ENCODE data around the gene KCNQ1. TPM values are rescaled to one million over a fixed set of nuclear protein-coding genes. Genes with fewer than 3 reads are reported as not detected.

Gene KCNQ1
- polyA plus RNA-seq, 3 donors: 11.5 to 13.4 (median 12.7) TPM

GRCh38 chr11:2422461-2423156 is 22.2 kb upstream of the KCNQ1 start:
- DNase-seq: no peak

GRCh38 chr11:2423157-2424025 is 21.4 kb upstream of the KCNQ1 start:
- no peak for DNase-seq

GRCh38 chr11:2424811-2425495 is 19.9 kb upstream of the KCNQ1 start:
- no peak for DNase-seq

DNA sequence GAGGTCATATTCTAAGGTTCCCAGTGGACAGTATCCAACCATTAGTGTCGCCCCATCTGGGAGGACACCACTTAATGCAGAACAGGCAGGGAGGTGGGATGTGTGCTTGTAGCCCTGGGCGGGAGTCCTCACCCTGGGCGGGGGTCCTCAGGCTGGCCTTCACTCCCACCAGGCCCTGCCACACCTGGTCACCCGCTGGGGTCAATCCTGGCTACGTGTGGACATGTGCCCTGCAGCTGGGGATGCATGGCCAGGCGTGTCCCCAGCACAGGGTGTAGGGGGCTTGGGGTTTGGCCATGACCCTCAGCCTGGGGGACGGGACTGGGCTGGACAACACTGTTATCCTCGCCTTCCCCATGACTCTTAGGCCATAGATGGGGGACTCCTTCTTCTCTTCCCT is 19.3 kb upstream of the KCNQ1 start:
- DNase-seq: no peak

DNA sequence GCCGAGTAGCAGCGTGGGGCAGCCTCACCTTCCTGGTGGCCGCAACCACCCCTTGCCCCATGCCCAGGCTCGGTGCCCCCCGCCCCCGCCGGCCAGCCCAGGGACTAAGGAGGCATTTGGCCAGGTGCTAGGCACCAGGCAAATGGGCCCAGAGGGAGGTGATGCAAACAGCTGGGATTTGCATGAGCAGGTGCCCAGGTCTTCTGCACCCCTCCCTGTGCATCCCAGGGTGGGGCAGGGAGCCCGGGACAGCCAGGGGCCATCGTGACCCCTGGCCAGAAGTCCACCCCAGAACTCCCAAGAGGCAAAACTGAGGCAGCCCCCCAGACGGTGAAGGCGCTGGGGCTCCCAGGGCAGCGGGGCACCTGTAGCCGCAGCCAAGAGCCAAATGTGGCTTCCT is 18.6 kb upstream of the KCNQ1 start:
- DNase-seq: no peak

GRCh38 chr11:2426826-2427521 is 17.8 kb upstream of the KCNQ1 start:
- DNase-seq: no peak

DNA sequence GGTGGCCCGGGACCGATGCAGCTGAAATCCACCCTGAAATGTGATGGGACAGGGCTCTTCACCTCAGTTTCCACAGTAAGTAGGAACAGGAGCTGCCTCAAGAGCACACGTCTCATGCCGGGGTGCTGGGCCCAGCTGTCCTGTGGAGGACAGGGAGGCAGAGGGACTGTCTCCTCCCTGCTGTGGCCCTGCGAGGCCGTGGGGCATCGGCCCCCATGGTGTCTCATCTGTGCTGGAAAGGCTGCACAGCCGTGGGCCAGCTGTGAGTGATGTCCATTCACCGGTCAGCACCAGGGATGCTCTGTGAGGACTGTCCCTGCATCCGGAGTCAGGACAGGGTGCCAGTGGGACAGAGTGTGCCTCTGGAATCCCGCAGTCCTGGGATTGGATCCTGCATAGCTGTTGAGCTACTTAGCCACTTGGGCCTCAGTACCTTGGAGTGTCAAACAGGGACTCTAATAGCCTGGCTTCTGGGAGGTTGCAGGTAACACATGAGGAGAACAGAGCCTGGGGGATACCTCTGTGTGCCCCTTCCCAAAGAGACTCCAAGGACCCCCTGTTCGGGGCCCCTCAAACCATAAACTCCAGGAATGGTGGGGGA is 17.0 kb upstream of the KCNQ1 start:
- no peak for DNase-seq

DNA sequence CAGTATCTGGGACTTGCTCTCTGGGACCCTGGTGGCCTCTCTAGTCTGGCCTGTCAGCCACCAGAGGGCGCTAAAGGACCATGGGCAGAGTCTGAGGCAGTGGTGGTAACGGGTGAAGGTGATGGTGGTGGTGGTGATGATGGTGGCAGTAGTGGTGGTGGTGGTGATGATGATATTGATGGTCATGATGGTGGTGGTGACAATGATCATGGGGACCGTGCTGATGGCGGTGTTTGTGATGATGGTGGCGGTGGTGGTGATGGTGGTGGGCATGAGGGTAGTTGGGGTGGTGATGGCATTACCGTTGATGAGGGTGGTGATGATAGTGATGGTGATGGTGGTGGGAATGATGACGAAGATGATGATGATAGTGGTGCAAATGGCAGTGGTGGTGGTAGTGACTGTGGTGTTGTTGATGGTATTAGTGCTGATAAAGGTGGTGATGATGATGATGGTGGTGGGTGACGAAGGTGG is 16.4 kb upstream of the KCNQ1 start:
- no peak for DNase-seq

DNA sequence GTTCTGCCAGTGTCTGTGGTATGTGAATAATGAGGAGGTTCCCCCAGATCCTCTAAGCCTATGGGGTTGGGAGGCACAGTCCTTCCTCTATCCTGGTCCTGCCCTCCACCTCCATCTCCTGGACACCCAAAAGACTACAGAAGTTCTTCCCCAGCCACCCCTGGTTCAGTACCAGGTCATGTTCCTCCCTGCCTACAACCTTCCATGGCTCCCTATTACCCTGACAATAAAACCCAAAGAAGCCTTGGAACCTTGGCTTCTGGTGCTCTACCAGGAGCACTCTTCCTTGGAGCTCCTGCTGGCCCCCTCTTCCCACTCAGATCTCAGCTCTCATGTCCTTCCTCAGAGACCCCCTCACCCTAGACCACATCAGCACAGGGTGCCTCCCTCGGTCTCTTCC is 13.4 kb upstream of the KCNQ1 start:
- DNase-seq: no peak

DNA sequence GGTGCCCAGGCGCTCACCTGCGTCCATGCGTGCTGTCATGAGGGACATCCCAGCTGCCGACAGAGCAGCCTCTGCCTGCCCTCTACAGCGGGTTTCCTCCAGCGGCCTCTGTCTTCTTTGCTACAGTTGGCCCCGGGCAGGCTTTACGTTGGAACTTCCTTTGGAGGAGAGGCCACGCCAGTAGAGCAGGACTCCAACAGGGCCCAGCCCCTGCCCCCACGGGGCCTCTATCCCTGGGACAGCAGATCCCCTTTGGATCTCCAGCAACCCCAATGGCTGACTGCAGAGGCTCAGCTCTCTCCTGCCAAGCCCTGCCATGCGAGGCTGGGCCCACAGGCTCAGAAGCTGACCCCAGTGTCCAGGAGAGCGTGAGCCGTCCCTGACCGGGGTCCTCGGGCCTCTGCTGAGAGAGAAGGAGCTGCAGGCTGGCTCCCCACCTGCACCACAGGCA is 12.6 kb upstream of the KCNQ1 start:
- DNase-seq: no peak

GRCh38 chr11:2432628-2433071 is 12.2 kb upstream of the KCNQ1 start:
- no peak for DNase-seq

GRCh38 chr11:2433106-2433925 is 11.5 kb upstream of the KCNQ1 start:
- DNase-seq: no peak

- no peak for DNase-seq
Measured at GRCh38 chr11:2434008-2434407, 10.8 kb upstream of the KCNQ1 start.

DNA sequence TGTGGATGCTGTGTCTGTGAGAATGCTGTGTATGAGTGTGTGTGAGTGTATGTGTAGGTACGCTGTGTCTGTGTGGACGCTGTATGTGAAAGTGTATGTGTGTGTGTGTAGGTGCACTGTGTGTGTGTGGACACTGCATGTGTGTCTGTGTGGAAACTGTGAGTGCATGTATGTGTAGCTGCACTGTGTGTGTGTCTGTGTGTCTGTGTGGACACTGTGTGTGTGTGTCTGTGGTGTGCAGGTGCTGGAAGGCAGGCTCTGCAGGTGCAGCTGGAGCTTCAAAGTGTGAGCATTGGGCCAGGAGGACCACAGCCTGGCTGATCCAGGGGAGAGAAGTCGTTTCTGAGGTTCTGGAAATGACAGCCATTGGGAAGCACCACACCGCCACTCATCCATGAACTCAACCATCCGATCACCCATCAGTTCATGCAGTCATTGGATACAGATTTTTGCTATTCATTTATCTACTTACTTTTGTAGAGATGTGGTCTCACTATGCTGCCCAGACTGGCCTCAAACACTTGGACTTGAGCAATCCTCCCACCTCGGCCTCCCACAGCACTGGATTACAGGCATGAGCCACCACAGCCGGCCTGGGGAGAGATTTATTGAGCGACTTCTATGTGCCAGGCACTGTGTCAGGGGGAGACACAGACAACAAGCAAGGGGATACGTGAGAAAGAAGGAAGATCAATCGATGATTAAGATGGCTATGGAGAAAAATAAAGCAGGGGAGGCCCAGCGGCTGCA is 10.1 kb upstream of the KCNQ1 start:
- DNase-seq: no peak

DNA sequence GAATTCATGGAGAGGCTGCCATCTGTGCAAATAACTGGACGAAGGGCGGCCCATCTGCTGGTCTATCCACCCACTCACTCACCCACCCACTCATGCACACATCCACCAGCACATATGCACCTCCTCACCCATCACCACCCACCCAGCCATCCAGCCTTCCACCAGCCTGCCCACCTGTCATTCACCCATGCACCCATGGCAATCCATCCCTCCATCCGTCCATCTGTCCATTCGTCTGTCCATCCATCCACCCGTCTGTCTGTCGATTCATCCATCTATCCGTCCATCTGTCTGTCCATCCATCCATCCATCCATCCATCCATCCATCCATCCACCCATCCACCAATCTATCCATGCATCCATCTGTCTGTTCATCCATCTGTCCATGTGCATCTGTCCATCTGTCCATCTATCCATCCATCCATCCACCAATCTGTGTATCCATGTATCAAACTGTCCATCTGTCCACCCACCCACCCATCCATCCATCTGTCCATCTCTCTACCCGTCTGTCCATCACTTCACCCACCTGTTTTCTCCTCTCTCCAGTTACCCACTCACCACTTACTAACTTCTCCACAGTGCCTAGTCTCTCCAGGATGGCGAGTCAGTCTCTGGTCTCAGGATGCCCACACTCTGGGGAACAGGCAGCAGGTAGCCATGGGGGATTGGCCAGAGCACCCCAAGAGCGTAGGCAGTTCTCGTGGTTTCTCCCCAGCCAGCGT is 9.4 kb upstream of the KCNQ1 start:
- DNase-seq: no peak

- DNase-seq: no peak
Measured at GRCh38 chr11:2436013-2436520, 8.7 kb upstream of the KCNQ1 start.

GRCh38 chr11:2436521-2437031 is 8.2 kb upstream of the KCNQ1 start:
- DNase-seq: no peak

DNA sequence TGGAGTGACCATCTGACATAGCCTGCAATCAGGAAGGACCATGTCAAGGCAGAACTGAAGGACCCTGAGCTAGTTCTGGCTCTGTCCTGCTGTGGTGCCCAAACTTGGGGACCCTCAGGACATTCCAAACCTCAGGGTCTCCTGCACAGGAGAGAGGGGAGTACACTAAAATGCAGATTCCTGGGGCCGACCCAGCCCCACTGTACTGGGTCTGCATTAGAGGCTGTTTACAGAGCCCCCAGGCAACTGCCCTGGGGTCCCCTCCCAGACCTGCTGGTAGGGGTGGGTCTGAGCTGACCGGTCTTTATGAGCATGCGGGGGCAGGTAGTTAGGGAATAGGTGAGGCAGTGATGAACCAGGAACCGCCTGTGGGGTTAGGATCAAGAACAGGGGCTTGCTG is 7.3 kb upstream of the KCNQ1 start:
- DNase-seq: no peak

DNA sequence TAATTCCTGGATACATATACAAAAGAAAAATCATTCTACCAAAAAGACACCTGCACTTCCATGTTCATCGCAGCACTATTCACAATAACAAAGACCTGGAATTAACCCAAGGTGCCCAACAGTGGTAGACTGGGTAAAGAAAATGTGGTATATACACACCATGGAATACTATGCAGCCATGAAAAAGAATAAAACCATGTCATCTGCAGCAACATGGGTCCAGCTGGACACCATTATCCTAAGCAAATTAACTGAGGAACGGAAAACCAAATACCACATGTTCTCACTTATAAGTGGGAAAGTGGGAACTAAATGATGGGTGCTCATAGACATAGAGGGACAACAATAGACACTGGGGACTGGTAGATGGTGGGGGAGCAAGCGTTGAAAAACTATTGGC is 5.0 kb upstream of the KCNQ1 start:
- no peak for DNase-seq
